Right ventricle myocardium superior (tissue), 1 donor: Measurements from ENCODE around the gene REC8. TPM values are rescaled to one million over a fixed set of nuclear protein-coding genes. Genes with fewer than 3 reads are reported as not detected.
"Not testable (repeated sequence)": the region's sequence is repeated elsewhere in the genome, so short reads cannot be mapped to it uniquely, and the experiment has no call there.

Source experiments
- ATAC-seq: fragments of 200-7000 bp; cut with Tn5 transposase; one replicate; pipeline ENCODE4 v1.9.1; 2020; ENCODE audit warnings: mild to moderate bottlenecking; ENCODE audit not compliant: poor library complexity
- DNase-seq: peaks from one replicate; pipeline ENCODE4 v3.0.0-alpha.2; 2020
- intact Hi-C: fragments of 100-400 bp; cut with DNase I; formaldehyde crosslinking; loops from one replicate; pipeline ENCODE4 v1.11.2; 2022
- total RNA-seq: library from RNA; stranded (reverse); fragmentation: NEBNext Ultra II Directional; extraction: Animal tissue kit (Norgen Biotek cat#: 25700); gene quantifications from one replicate; pipeline ENCODE4 v1.2.1, GENCODE V29; 2021
- donor health status: DM: no; HTN: yes; CAD: no; lungs with severe emphysema.

Gene REC8
- total RNA-seq, 1 donor from 2014 or later, result 1.7 TPM

DNA sequence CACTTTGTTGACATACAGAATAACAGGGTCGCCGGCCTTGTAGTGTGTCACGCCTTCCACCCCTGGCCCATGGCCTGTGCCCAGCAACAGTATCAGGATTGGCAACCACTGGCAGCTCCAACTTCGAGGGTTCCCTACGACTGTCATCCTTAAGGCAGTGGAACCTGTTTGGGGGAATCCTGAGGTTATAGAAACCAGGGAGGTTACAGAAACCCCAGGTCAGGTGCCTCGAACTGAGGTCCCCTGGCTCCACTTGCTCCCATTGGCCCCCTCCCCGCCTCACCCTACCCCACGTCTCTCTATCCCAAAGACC lies 22.9 kb downstream of the REC8 start:
- DNase-seq (no peak), ATAC-seq (no peak)
- intact Hi-C loops, result no loop called here

DNA sequence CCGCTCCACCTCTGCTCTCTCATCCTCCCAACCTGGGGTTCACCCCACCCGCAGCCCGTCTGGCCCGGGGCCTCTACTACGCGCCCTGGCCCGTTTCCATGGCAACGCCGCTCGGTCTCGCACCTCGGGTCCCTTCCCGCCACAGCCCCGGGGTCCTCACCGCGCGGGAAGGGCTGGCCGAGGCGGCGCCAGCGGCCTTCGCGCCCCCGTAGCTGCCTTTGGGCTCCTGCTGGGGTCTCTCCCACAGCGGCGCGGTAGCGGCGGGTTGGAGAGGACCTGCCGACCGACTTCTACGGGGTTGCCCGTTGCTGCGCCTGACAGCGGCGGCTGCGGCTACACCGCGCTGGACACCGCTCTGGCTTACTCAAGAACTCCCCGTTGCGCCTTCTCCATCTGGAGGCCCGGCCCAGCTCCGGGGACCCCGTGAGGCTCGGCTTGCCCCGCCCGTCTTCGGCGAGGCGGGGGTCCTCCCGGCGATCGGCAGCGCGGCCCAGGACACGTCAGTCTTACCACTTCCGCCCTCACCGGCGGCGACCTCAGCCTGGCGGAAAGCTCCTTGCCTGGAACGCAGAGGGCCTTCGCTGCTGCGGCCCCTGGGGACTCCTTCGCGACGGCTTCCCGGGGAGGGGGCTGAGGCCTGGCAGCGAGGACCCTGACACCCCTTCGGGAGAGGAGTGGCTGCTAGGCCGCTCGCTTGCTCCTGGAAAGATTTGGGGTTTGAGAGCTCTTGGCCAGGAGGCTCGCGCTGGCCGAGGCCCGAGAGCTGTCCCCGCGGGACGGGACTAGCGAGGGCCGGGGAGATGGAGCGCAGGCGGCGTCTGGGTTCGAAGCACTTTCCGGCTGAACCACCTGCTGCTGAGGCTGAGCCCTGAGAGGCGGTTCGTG lies 23.5 kb downstream of the REC8 start, which contains the start of gene TM9SF1:
TSS of gene TM9SF1 (minus strand) at position 256 of the 885 bp plus-strand sequence. CDS start 422 bp downstream, outside the sequence.
- DNase-seq, result peak; percentile 94
- peak; percentile 98 for ATAC-seq
- intact Hi-C loops, result no loop called here

DNA sequence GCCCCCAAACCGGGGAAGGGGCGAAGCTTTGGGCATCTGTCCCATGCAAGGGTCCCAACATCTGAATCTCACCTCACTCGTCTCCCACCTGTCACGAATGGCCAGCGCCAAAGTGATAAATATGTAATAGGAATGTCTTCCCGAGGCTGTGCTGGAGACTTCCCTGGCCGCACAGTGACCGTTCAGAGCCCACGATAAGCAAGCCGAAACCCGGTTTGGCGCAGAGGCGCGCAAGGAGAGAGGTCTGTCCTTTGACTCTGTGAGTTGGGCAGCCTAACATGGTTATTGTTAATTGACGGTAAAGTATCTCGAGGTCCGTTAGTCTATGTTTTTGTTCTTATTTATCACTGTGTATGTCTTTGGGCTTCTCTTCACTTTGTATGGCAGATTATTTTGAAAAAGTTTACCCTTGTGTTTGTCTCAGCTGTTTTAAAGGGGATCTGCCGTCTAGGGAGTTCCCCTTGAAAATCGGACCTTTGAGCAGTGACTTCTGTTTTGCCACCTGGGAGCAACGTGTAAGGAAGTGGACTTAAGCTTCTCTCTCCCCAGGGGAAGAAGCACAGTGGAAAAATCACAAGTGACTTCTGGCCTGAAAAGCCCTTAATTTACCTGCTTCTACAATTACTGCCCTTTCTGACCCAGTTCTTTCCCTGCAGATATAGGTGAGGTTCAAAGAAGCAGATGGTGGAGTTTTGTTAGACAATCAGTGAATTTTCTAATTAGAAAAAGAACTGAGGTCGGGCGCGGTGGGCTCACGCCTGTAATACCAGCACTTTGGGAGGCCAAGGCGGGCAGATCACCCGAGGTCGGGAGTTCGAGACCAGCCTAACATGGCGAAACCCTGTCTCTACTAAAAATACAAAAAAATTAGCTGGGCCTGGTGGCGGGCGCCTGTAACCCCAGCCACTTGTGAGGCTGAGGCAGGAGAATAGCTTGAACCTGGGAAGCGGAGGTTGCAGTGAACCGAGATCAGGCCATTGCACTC lies 24.5 kb downstream of the REC8 start:
- no peak for DNase-seq
- intact Hi-C loops, result no loop called here

DNA sequence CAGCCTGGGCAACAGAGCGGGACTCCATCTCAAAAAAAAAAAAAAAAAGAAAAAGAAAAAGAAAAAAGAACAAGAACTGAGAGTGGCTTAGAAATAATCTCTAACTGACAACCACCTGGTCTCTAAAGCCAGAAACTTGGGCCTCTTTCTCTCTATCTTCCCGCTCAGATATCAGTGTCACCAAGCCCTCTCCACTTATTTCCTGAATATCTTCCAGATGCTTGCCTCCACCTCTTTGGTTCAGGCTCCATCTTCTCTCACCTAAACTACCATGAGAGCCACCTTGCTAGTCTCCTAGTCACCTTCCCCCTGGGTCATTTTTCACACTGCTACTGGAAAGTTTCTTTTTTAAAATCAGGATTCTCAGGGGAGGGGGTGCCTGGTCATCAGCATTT lies 25.2 kb downstream of the REC8 start:
- no peak for ATAC-seq
- DNase-seq, result no peak
- intact Hi-C loops, result no loop called here

More for the DNA sequence above, 24.5 kb downstream of the REC8 start:
- ATAC-seq, result peak; percentile 28

DNA sequence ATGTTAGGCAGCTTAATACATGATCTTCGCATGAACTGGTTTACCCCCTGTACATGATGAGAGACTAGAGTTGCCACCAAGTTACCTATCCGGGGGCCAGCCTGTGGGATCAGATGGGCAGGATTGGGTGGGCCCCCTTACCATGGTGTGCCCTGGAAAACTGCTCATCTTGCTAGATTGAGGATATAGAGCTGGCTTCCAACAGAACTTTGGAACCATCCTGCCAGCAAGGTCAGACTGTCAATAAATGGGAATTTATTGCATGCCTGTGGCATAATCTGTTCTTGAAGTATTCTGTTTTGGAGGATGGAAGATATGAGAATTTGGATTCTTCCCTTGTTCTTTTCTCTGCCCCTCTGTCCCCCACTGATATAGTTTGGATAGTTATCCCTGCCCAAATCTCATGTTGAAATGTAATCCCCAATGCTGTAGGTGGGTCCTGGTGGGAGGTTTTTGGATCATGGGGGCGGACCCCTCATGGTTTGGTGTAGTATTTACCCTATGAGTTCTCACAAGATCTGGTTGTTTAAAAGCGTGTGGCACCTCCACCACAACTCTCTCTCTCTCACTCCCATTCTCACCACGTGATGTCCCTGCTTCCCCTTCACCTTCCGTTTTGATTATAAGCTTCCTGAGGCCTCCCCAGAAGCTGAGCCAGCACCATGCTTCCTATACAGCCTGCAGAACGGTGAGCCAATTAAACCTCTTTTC lies 27.1 kb downstream of the REC8 start:
- ATAC-seq, result no peak
- intact Hi-C loops, result no loop called here
- no peak for DNase-seq

DNA sequence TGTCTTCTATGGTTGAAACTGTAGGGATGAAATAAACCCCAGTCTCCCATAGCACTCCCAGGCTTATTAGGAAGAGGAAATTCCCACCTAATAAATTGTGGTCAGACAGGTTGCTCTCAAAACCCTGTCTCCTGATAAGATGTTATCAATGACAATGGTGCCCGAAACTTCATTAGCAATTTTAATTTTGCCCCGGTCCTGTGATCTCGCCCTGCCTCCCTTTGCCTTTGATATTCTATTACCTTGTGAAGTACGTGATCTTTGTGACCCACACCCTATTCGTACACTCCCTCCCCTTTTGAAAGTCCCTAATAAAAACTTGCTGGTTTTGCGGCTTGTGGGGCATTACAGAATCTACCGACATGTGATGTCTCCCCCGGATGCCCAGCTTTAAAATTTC lies 30.7 kb downstream of the REC8 start:
- intact Hi-C loops, DNase-seq, ATAC-seq: not testable (repeated sequence)

DNA sequence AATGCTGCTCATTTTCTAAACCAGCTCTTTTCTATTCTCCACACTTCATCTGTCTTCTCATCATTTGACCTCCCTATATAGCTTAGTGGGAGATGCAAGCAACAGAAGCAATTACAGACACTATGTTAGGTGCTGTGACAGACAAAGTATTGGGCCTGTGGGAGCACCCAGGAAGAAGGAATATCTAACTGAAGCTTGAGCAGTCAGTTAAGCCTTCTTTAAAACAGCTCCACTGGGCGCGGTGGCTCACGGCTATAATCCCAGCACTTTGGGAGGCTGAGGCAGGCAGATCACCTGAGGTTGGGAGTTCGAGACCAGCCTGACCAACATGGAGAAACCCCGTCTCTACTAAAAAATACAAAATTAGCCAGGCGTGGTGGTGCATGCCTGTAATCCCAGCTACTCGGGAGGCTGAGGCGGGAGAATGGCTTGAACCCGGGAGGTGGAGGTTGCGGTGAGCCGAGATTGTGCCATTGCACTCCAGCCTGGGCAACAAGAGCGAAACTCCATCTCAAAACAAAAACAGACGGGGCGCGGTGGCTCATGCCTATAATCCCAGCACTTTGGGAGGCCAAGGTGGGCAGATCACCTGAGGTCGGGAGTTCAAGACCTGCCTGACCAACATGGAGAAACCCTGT lies 31.5 kb downstream of the REC8 start:
- ATAC-seq, intact Hi-C loops, DNase-seq: not testable (repeated sequence)

DNA sequence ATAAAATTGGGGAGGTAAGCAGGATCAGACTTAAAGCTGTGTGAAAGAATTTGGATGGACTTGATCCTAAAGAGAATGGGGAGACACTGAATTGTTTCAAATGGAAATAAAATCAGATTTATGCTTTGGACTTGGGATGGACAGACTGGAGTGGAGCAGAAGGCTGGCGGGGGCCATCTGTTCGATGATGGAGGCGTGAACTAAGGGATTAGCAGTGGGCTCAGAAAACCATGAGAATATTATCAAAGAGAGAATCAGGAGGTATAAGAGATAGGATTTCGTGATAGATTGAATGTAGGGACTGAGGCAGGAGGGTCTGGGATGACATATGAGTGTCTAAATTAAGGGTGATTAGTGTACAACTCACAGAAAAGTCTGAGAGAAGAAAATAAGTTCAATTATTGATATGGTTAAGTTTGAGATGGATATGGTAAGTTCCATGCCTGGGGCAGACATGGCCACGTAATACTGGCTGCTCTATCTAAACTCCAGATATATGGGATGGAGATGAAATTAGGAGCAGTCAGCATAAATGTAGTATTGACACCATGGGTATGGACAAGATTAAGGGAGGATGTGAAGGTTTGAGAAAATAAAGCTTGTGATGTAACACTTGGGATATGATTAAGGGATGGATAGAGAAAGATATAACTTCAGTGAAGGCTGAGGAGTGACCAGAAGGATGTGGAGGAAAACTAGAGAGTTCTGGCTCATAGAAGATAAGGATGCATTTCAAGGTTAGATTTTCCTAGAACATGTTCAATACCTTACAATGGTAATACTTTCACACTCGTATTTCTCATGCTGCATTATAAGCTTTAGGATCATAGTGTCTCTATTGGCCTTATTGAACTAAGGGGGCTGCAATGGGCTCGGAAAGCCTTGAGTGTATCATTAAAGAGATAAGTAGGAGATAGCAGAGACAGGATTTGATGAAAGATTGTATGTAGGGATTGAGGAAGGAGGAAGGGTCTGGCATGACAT lies 32.6 kb downstream of the REC8 start:
- ATAC-seq (no peak), DNase-seq (no peak)
- intact Hi-C loops, result no loop called here

DNA sequence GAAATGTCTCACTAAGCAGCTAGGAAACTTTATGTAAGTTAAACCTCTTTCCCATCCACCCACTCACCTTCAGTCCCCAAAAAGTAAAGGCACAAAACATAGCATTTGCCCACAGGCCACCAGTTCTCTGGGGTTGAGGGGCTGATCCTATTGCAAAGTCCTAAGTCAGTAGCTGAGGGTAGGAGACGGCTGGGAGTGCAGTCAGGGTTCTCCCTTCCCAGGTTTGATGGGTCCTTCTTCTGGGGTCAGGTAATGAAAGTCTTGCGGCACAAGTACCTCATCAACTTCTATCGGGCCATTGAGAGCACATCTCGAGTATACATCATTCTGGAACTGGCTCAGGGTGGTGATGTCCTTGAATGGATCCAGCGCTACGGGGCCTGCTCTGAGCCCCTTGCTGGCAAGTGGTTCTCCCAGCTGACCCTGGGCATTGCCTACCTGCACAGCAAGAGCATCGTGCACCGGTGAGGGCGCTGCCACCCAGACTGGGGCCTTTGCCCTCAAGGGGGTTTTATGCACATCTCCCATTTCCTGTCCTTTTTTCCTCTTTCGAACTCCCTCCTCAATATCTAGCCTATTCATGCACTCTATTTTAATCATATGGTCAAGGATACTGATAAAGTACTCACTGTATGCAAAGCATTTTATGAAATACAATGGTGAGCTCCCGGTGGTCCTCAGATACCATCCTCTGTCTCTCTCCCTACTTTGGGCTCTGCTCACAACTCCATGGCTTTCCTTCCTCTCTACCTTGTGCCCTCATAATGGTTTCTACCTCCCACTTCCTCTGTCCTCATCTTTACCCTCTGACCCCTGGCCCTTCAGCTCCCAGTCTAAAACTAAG lies 34.6 kb downstream of the REC8 start:
- intact Hi-C loops, result no loop called here
- no peak for ATAC-seq
- no peak for DNase-seq

DNA sequence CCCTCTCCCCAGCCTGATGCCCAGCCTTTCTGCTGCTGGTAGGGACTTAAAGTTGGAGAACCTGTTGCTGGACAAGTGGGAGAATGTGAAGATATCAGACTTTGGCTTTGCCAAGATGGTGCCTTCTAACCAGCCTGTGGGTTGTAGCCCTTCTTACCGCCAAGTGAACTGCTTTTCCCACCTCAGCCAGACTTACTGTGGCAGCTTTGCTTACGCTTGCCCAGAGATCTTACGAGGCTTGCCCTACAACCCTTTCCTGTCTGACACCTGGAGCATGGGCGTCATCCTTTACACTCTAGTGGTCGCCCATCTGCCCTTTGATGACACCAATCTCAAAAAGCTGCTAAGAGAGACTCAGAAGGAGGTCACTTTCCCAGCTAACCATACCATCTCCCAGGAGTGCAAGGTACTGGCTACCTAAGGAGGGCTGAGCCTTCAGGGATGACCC lies 35.2 kb downstream of the REC8 start:
- ATAC-seq, result no peak
- DNase-seq, result no peak
- intact Hi-C loops, result no loop called here

DNA sequence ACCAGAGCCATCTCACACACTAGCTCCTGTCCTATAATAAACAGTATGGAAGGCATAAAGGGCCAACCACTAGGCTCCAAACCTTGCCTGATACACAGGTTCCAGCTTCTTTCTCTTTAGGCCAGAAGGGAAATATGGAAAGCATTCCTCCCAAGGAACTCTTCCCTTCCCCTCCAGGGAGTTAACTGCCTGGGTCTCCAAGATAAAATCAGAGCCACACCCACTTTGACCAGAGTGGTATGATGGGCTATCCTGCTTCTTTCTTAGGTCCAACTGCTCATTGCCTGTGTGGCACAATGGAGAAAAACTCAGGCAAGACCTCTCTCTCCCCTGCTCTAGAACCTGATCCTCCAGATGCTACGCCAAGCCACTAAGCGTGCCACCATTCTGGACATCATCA lies 35.7 kb downstream of the REC8 start:
- ATAC-seq (no peak), DNase-seq (no peak)
- intact Hi-C loops, result no loop called here

DNA sequence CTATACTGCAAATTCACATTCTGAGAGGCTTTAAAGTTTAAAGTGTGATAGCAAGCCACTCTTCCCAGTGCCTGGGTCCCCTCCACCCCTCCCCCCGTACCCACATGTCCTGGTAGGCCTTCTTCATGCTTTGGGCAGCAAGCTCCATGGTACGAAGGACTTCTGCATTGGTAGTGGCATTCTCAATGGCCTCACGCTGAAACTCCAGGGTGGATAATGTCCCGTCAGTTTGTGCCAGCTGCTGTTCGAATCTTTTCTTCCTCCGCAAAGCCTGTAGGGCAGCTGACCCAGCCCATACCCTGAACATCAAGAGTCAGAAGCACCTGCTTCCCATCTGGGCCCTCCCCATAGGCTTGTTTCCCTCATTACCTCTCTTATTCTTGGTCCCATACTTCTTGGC lies 39.4 kb downstream of the REC8 start:
- no peak for ATAC-seq
- intact Hi-C loops, result no loop called here

DNA sequence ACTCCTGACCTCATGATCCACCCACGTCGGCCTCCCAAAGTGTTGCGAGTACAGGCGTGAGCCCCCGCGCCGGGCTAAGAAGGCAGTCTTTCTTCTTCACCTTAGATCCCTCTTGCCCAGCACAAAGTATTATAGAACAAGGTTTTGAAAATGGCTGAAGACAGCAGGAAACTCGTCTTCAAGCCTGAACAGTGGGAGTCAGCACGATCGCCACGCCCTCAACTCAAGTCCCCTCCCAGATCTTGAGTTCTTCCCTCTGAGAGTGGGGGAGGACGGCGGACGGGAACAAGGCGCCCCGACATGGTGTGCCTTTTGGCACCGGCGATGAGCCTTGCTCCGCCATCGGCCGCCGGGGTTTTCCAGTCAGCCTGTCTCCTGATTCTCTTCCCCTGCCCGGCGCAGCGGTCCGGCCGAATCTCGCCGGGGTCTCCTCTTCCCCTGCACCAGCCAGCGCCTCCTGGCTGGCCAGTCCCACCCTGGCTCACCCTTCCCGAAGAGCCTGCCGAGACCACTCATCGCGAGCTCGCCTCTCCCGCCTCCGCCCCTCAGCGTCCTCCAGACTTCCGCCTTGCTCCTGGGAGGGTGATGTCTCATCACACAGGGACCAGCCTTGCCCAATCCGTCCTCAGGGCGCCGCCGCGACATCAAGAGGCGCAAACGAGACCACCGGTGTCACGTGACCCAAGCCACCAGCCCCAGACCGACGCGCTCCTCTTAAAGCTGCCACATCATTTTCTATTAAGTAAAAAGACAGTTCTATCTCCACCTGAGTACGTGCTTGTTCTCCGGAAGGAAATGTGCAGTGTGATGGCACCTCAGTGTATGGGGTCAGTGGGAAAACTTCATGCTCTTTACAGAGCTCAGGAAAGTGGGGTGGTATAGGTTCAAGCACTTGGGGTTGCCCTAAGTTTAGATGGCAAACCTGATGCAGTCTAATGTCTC lies 41.3 kb downstream of the REC8 start, which contains the start of gene CHMP4A:
TSS of gene CHMP4A (minus strand) at position 565 of the 942 bp plus-strand sequence. CDS start at position 516, 49 bp downstream.
- DNase-seq (peak; percentile 98), ATAC-seq (peak; percentile 92)
- intact Hi-C loops, result no loop called here

More for the DNA sequence above, 39.4 kb downstream of the REC8 start:
- no peak for DNase-seq

DNA sequence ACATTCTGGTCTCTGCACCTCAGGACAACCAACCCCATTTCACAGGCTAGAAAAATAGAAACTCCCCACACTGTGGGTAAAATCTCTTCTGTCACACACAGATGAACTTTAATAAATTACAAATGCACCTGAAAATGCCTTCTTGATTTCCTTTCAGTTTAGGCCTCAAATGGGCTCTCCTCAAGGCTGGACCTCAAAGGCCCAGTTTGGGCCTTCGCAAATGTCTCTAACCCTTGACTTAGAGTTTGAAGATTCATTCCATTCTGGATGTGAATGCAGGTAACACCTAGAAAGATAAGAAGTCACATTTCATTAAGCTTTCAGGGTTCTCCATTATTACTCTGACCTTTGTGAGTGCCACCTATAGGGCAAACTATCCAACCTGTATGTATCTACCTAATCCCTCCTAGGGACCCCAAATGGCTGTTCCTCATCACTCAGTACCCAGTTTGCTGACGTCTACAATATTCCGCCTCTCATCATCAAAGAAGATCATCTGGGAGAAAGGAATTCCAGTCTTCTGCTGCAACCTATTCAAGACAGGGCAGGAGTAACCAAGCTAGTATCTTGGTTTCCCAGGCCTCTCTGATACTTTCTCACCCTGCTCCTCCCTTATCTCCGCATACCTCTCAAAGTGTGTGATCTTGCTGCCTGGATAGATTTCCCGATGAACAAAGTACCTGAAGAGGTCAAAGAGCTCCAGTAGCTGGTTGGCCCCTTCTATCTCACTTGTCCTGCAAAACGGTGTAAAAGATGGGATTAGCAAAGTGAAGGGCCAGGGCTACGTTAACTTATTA lies 42.2 kb downstream of the REC8 start:
- ATAC-seq (no peak), DNase-seq (no peak)
- intact Hi-C loops, result no loop called here
